Panc1 (cell line): ENCODE results near the gene NFKBIZ. TPM values are rescaled to one million over a fixed set of nuclear protein-coding genes. Genes with fewer than 3 reads are reported as not detected.

Source experiments
- ATAC-seq: fragments of 200-7000 bp; cut with Tn5 transposase; 2 replicates; pipeline ENCODE4 v1.9.1; 2020; ENCODE audit warnings: mild to moderate bottlenecking, moderate library complexity
- BruUV-seq: library from RNA; stranded (reverse); fragments of 400-500 nt; replicated peaks from 2 replicates; lab custom pipeline; 2021; lab: Mats Ljungman, UMichigan
- CTCF ChIA-PET: fragments of 300-600 bp; sonication (Branson Sonifier 250); formaldehyde crosslinking; loops from one replicate; lab custom pipeline; 2022; ENCODE audit warnings: antibody characterized with exemption; lab: Charles Lee
- POLR2A ChIA-PET: fragments of 300-600 bp; sonication (Branson Sonifier 250); formaldehyde crosslinking; loops from one replicate; lab custom pipeline; 2022; ENCODE audit warnings: antibody characterized with exemption; lab: Charles Lee
- DNase-seq: peaks from one replicate; pipeline ENCODE4 v3.0.0-alpha.2; 2010; ENCODE audit warnings: low read depth, low spot score
- H3K27ac ChIP-seq: 2 replicates; pipeline ENCODE4 v1.5.1; 2011; ENCODE audit warnings: mild to moderate bottlenecking, low read length, inconsistent platforms
- H3K27me3 ChIP-seq: fragments of 200-500 bp; sonication (Bioruptor generic); 2 replicates; pipeline ENCODE4 v1.6.0; 2014; ENCODE audit warnings: low read length, inconsistent platforms; ENCODE audit not compliant: control insufficient read depth, insufficient read depth
- H3K36me3 ChIP-seq: fragments of 200-500 bp; sonication (Bioruptor generic); 2 replicates; pipeline ENCODE4 v1.5.1; 2014; ENCODE audit warnings: inconsistent platforms, mild to moderate bottlenecking, low read length, moderate library complexity; ENCODE audit not compliant: control insufficient read depth, insufficient read depth
- H3K4me1 ChIP-seq: 2 replicates; pipeline ENCODE4 v1.5.1; 2011; ENCODE audit warnings: inconsistent platforms, mild to moderate bottlenecking, low read length, moderate library complexity; ENCODE audit not compliant: control insufficient read depth, insufficient read depth
- H3K4me3 ChIP-seq, 2 experiments: 2 replicates each; pipeline ENCODE4 v1.5.1; 2011 to 2012; ENCODE audit warnings: low read depth in 2 of 2, low read length in 2 of 2, mild to moderate bottlenecking in 2 of 2, inconsistent platforms in 1 of 2, moderate library complexity in 1 of 2
- H3K9me3 ChIP-seq: fragments of 200-500 bp; sonication (Bioruptor generic); 2 replicates; pipeline ENCODE4 v1.5.1; 2014; ENCODE audit warnings: low read depth, mild to moderate bottlenecking, inconsistent platforms, low read length, moderate library complexity; ENCODE audit not compliant: control insufficient read depth, insufficient read depth
- POLR2AphosphoS5 ChIP-seq: IDR thresholded peaks from 2 replicates; pipeline ENCODE4 v1.6.1; 2012; ENCODE audit warnings: mild to moderate bottlenecking, low read depth, low read length, moderate library complexity
- REST ChIP-seq, 2 experiments: IDR thresholded peaks; 2 replicates each; pipeline ENCODE4 v1.6.1; 2011 to 2012; ENCODE audit warnings: low read depth in 2 of 2, control low read depth in 1 of 2, low read length in 1 of 2, mild to moderate bottlenecking in 1 of 2, moderate library complexity in 1 of 2; ENCODE audit not compliant: insufficient read depth in 1 of 2
- SIN3A ChIP-seq: IDR thresholded peaks from 2 replicates; pipeline ENCODE4 v1.6.1; 2012; ENCODE audit warnings: low read depth, mild to moderate bottlenecking, low read length, moderate library complexity, borderline replicate concordance; ENCODE audit not compliant: insufficient read depth
- TCF7L2 ChIP-seq: IDR thresholded peaks from 2 replicates; pipeline ENCODE4 v1.6.1; 2011; ENCODE audit warnings: mild to moderate bottlenecking, low read depth, low read length, inconsistent platforms
- in situ Hi-C: cut with HindIII; loops from 2 replicates; pipeline ENCODE4 v1.10.0; 2016; ENCODE audit warnings: low sequenced_read_pairs, low pct_unique_long_range_greater_than_20kb
- intact Hi-C: fragments of 100-400 bp; cut with micrococcal nuclease; formaldehyde crosslinking; loops from one replicate; pipeline ENCODE4 v1.10.0; 2022; ENCODE audit not compliant: unreplicated experiment
- total RNA-seq: library from RNA; stranded (reverse); gene quantifications from one replicate; pipeline ENCODE4 v1.2.1, GENCODE V29; 2021; ENCODE audit not compliant: unreplicated experiment
- TF ChIP-seq, protein P1 (sequence below): fragments of 450-650 bp; IDR thresholded peaks from 2 replicates; pipeline ENCODE4 v1.5.1; 2017; ENCODE audit warnings: mild to moderate bottlenecking

NFKBIZ gene
- total RNA-seq, 1 experiment from 2014 or later: 17.4 TPM

- Histone ChIP-seq H3K4me1 (no peaks in the 10 kb centered on the region), H3K27me3 (no peaks in the 10 kb centered on the region), H3K4me3 (no peak overlapping the region), H3K27ac (no peak overlapping the region), H3K36me3 (peaks cover 4% of the 10 kb centered on the region; the same call in 1 of the 2 replicates), H3K9me3 (no peaks in the 10 kb centered on the region)
- in situ Hi-C loops: loop anchor here (25.0 kb wide), 1 partner anchor 735 kb away; no protein-coding TSS in a partner anchor
- DNase-seq (no peak), ATAC-seq (no peak)
- ChIA-PET POLR2A (no interaction called here), CTCF (interaction anchor here (1.6 kb wide), 1 partner anchor 423 kb away, joined by 12 read pairs; no protein-coding TSS in a partner anchor)
- BruUV-seq: no TSS peak
- intact Hi-C loops: loop anchor here (5.0 kb wide), 1 partner anchor 735 kb away; no protein-coding TSS in a partner anchor
- no peak for TF ChIP-seq POLR2AphosphoS5
- TF ChIP-seq, protein P1, sequence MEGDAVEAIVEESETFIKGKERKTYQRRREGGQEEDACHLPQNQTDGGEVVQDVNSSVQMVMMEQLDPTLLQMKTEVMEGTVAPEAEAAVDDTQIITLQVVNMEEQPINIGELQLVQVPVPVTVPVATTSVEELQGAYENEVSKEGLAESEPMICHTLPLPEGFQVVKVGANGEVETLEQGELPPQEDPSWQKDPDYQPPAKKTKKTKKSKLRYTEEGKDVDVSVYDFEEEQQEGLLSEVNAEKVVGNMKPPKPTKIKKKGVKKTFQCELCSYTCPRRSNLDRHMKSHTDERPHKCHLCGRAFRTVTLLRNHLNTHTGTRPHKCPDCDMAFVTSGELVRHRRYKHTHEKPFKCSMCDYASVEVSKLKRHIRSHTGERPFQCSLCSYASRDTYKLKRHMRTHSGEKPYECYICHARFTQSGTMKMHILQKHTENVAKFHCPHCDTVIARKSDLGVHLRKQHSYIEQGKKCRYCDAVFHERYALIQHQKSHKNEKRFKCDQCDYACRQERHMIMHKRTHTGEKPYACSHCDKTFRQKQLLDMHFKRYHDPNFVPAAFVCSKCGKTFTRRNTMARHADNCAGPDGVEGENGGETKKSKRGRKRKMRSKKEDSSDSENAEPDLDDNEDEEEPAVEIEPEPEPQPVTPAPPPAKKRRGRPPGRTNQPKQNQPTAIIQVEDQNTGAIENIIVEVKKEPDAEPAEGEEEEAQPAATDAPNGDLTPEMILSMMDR: no peak
- no peak for TF ChIP-seq SIN3A
- no peak for TF ChIP-seq TCF7L2
Observed at GRCh38 chr3:101802179-101802578, 47.1 kb upstream of the NFKBIZ start.

DNA sequence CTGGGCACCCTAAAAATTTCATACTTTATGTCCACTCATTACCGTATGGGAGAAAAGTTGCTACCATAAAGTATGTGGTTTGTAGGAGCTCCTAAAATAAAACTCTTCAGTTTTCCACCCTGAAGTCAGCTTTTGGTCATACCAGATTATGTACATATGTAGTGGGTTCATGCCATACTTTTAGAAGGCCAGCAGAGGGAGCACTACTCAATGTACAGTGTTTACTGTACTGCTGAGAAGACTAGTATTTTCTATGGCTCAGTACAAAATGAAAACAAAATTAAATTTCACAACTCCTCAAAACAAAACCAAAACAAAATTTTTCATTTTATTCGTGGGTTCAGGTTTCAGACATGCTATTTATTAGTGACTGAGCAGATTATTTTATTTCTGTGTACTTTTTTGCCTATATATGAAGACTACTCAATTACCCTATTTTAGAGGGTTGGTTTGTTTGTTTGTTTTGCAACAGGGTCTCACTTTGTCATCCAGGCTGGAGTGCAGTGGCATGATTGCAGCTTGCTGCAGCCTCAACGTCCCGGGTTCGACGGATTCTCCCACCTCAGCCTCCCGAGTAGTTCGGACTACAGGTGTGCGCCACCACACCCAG is 46.0 kb upstream of the NFKBIZ start:
- Histone ChIP-seq H3K4me1 (no peaks in the 10 kb centered on the region), H3K27me3 (no peaks in the 10 kb centered on the region), H3K36me3 (peaks cover 4% of the 10 kb centered on the region; the same call in 1 of the 2 replicates), H3K9me3 (no peaks in the 10 kb centered on the region), H3K27ac (no peak overlapping the region), H3K4me3 (no peak overlapping the region)
- in situ Hi-C loops (loop anchor here (25.0 kb wide), 1 partner anchor 734 kb away; no protein-coding TSS in a partner anchor), intact Hi-C loops (loop anchor here (5.0 kb wide), 1 partner anchor 734 kb away; no protein-coding TSS in a partner anchor)
- no peak for TF ChIP-seq REST (IDR thresholded peaks at IDR 0.05; ENCODE audit: insufficient read depth in 1 of 2, low read depth in 2 of 2, low read length in 1 of 2)
- TF ChIP-seq, protein P1: peak; percentile 89
- POLR2A ChIA-PET: no interaction called here
- ATAC-seq: peak; percentile 99
- CTCF ChIA-PET: interaction anchor here (0.5 to 1.6 kb wide), 4 partner anchors 21 to 422 kb away, joined by 3 to 12 read pairs (median 4); no protein-coding TSS in a partner anchor
- no TSS peak for BruUV-seq
- no peak for DNase-seq
